AG04449 (cell line): ENCODE measurements around the gene PPP1R12A.
A peak's percentile ranks its signal among the peaks of the same experiment; 100 is the strongest.

Experiments used
- CTCF ChIA-PET: fragments of 350-600 bp; formaldehyde crosslinking; extraction: SDS; loops from one replicate; lab custom pipeline; 2021; ENCODE audit warnings: antibody characterized with exemption; lab: Yijun Ruan, JAX
- POLR2A ChIA-PET: fragments of 400-600, 350-600 bp; formaldehyde crosslinking; extraction: SDS; loops from one replicate; lab custom pipeline; 2020; ENCODE audit warnings: antibody characterized with exemption, inconsistent platforms; lab: Yijun Ruan, JAX
- DNase-seq: peaks from one replicate; pipeline ENCODE4 v3.0.0-alpha.2; 2010; ENCODE audit warnings: low read depth, low spot score
- H3K4me3 ChIP-seq: 2 replicates; pipeline ENCODE4 v1.5.1; 2011; ENCODE audit warnings: low read depth, mild to moderate bottlenecking, control low read depth, low read length
- CTCF ChIP-seq: IDR thresholded peaks from one replicate; pipeline ENCODE4 v1.5.1; 2011; ENCODE audit warnings: mild to moderate bottlenecking, moderate library complexity, low read length, control low read depth, inconsistent platforms; ENCODE audit not compliant: insufficient read depth; ENCODE audit errors: missing control alignments

Gene PPP1R12A

GRCh38 chr12:79891506-79892162 lies 43.3 kb downstream of the PPP1R12A start:
- ChIA-PET POLR2A (no interaction called here), CTCF (interaction anchor here (0.7 kb wide), 1 partner anchor 1358 kb away, joined by 3 read pairs; no protein-coding TSS in a partner anchor)
- no peak for DNase-seq
- no peak overlapping the region for H3K4me3 ChIP-seq
- no peak for TF ChIP-seq CTCF

- CTCF ChIA-PET = interaction anchor here (0.6 to 2.8 kb wide), 7 partner anchors 8 to 382 kb away, joined by 3 to 20 read pairs (median 3); no protein-coding TSS in a partner anchor
- DNase-seq = no peak
- POLR2A ChIA-PET = no interaction called here
- no peak overlapping the region for H3K4me3 ChIP-seq
- TF ChIP-seq CTCF = no peak
These were observed 47.0 kb downstream of the PPP1R12A start for GRCh38 chr12:79887890-79888289.

- TF ChIP-seq CTCF = peak; percentile 49
- DNase-seq = no peak
- POLR2A ChIA-PET = interaction anchor here (0.6 kb wide), 1 partner anchor 284 kb away, joined by 3 read pairs; no protein-coding TSS in a partner anchor
- no peak overlapping the region for H3K4me3 ChIP-seq
- CTCF ChIA-PET = interaction anchor here (0.7 to 2.8 kb wide), 16 partner anchors 9 to 312 kb away, joined by 3 to 20 read pairs (median 3); no protein-coding TSS in a partner anchor
These were observed 47.9 kb downstream of the PPP1R12A start for GRCh38 chr12:79886917-79887519.

GRCh38 chr12:79885911-79886490 lies 48.9 kb downstream of the PPP1R12A start:
- ChIA-PET CTCF (interaction anchor here (0.7 to 2.8 kb wide), 13 partner anchors 10 to 304 kb away, joined by 3 to 20 read pairs (median 3); no protein-coding TSS in a partner anchor), POLR2A (interaction anchor here (0.6 kb wide), 1 partner anchor 285 kb away, joined by 3 read pairs; no protein-coding TSS in a partner anchor)
- H3K4me3 ChIP-seq = no peak overlapping the region
- no peak for TF ChIP-seq CTCF
- no peak for DNase-seq

GRCh38 chr12:79884401-79885006 lies 50.4 kb downstream of the PPP1R12A start:
- ChIA-PET CTCF (interaction anchor here (0.7 kb wide), 1 partner anchor 21 kb away, joined by 3 read pairs; no protein-coding TSS in a partner anchor), POLR2A (no interaction called here)
- H3K4me3 ChIP-seq = no peak overlapping the region
- DNase-seq = no peak
- no peak for TF ChIP-seq CTCF
